ENCODE measurements around the gene WNT3A.

DNA sequence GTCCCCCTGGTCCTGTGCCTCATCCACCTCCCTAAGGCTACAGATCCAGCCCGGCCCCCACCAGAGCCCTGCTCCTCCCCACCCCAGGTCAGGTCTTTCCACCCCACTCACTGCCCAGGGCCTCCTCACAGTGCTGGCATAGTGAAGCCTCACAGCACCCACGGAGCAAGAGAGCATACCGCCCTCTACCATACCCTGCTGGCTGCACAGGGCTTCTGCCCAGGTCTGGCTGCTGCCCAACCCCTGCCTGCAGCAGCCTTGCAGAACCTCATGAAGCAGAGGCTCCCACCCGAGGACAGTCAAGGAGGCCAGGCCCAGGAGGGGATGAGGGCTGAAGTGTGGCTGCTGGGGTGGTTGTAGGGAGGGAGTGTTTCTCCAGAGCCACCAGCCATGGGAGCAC, 56.0 kb downstream of the WNT3A start:
- TF ChIP-seq EZH2 (IDR thresholded peaks at IDR 0.05; ENCODE audit: low read length): no peak
- TF ChIP-seq, protein P1, sequence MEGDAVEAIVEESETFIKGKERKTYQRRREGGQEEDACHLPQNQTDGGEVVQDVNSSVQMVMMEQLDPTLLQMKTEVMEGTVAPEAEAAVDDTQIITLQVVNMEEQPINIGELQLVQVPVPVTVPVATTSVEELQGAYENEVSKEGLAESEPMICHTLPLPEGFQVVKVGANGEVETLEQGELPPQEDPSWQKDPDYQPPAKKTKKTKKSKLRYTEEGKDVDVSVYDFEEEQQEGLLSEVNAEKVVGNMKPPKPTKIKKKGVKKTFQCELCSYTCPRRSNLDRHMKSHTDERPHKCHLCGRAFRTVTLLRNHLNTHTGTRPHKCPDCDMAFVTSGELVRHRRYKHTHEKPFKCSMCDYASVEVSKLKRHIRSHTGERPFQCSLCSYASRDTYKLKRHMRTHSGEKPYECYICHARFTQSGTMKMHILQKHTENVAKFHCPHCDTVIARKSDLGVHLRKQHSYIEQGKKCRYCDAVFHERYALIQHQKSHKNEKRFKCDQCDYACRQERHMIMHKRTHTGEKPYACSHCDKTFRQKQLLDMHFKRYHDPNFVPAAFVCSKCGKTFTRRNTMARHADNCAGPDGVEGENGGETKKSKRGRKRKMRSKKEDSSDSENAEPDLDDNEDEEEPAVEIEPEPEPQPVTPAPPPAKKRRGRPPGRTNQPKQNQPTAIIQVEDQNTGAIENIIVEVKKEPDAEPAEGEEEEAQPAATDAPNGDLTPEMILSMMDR (optimal IDR thresholded peaks at IDR 0.05 in 1 of 3, IDR thresholded peaks at IDR 0.05 in 1 of 3, conservative IDR thresholded peaks at IDR 0.05 in 1 of 3; ENCODE audit: extremely low read depth in 1 of 3, insufficient read depth in 2 of 3, low read length in 3 of 3): peak in 2 of 3 experiments; percentile 64 to 71

Measured in keratinocyte (primary cell).